SK-N-MC (cell line): ENCODE results near the gene ALDOA.

Source experiments
- DNase-seq: peaks from one replicate; pipeline ENCODE4 v3.0.0-alpha.2; 2011; ENCODE audit warnings: low read depth, low spot score
- H3K27ac ChIP-seq: fragments of 200-600 bp; sonication (generic); 2 replicates; pipeline ENCODE4 v1.5.1; 2016; ENCODE audit warnings: mixed run types
- H3K36me3 ChIP-seq: fragments of 200-600 bp; sonication (generic); 2 replicates; pipeline ENCODE4 v1.6.1; 2017; ENCODE audit warnings: antibody characterized with exemption, low read length, mixed read lengths; ENCODE audit not compliant: insufficient read depth
- H3K4me3 ChIP-seq: fragments of 200-600 bp; sonication (generic); 2 replicates; pipeline ENCODE4 v1.5.1; 2016
- H3K9ac ChIP-seq: fragments of 200-600 bp; sonication (generic); 2 replicates; pipeline ENCODE4 v1.8.0; 2017; ENCODE audit warnings: mixed run types, mixed read lengths; ENCODE audit not compliant: insufficient read length
- H3K9me3 ChIP-seq: fragments of 200-600 bp; sonication (generic); 2 replicates; pipeline ENCODE4 v1.6.1; 2017; ENCODE audit warnings: low read depth, mild to moderate bottlenecking, antibody characterized with exemption, low read length, moderate library complexity, mixed read lengths
- EZH2 ChIP-seq: fragments of 200-600 bp; sonication (generic); IDR thresholded peaks from one replicate; pipeline ENCODE4 v1.6.1; 2017; ENCODE audit warnings: antibody characterized with exemption
- FOXP2 ChIP-seq: optimal IDR thresholded peaks from 2 replicates; pipeline ENCODE3; 2011; ENCODE audit warnings: mild to moderate bottlenecking, moderate library complexity; ENCODE audit not compliant: insufficient read depth; ENCODE audit errors: extremely low read length, control extremely low read depth
- POLR2AphosphoS5 ChIP-seq: IDR thresholded peaks from 2 replicates; pipeline ENCODE4 v1.6.1; 2012; ENCODE audit warnings: mild to moderate bottlenecking, low read depth, low read length, borderline replicate concordance

ALDOA gene

GRCh38 chr16:30053376-30054015 is 12.1 kb upstream of the ALDOA start:
- Histone ChIP-seq H3K27ac (peak overlapping the region; percentile 89), H3K9me3 (no peaks in the 10 kb centered on the region), H3K9ac (peak overlapping the region; percentile 79), H3K36me3 (peaks cover 19% of the 10 kb centered on the region; the same call in 1 of the 2 replicates), H3K4me3 (peak overlapping the region; percentile 97)
- TF ChIP-seq FOXP2, result peak; percentile 24
- 0 out of 2 replicates have a peak, but pooled peaks have one; percentile 23 for TF ChIP-seq POLR2AphosphoS5
- no peak for TF ChIP-seq EZH2
- DNase-seq, result peak; percentile 73

- no peak overlapping the region for H3K9ac ChIP-seq
- no peak overlapping the region for H3K27ac ChIP-seq
- TF ChIP-seq POLR2AphosphoS5, result no peak
- TF ChIP-seq EZH2, result no peak
- no peak for TF ChIP-seq FOXP2
- no peaks in the 10 kb centered on the region for H3K9me3 ChIP-seq
- no peak overlapping the region; the same call in 1 of the 2 replicates for H3K4me3 ChIP-seq
- peaks cover 23% of the 10 kb centered on the region; the same call in 1 of the 2 replicates for H3K36me3 ChIP-seq
- DNase-seq, result no peak
These were observed 11.1 kb upstream of the ALDOA start for GRCh38 chr16:30054451-30054850.

GRCh38 chr16:30054959-30055553 is 10.5 kb upstream of the ALDOA start:
- Histone ChIP-seq H3K27ac (no peak overlapping the region), H3K36me3 (peaks cover 29% of the 10 kb centered on the region; the same call in 1 of the 2 replicates), H3K4me3 (no peak overlapping the region), H3K9me3 (no peaks in the 10 kb centered on the region), H3K9ac (no peak overlapping the region)
- no peak for TF ChIP-seq POLR2AphosphoS5
- no peak for TF ChIP-seq EZH2
- TF ChIP-seq FOXP2, result no peak
- DNase-seq, result no peak

- Histone ChIP-seq H3K9ac (no peak overlapping the region), H3K27ac (peak overlapping the region; percentile 61), H3K9me3 (no peaks in the 10 kb centered on the region), H3K36me3 (peaks cover 31% of the 10 kb centered on the region; the same call in 1 of the 2 replicates), H3K4me3 (no peak overlapping the region)
- no peak for DNase-seq
- TF ChIP-seq FOXP2 (no peak), EZH2 (no peak), POLR2AphosphoS5 (no peak)
These were observed 5.2 kb upstream of the ALDOA start for GRCh38 chr16:30060346-30060745.

GRCh38 chr16:30060836-30061554 is 4.6 kb upstream of the ALDOA start:
- H3K27ac ChIP-seq, result peak overlapping the region; percentile 61; the same call in 1 of the 2 replicates
- no peak overlapping the region for H3K9ac ChIP-seq
- DNase-seq, result no peak
- no peak overlapping the region for H3K4me3 ChIP-seq
- no peaks in the 10 kb centered on the region for H3K9me3 ChIP-seq
- peaks cover 28% of the 10 kb centered on the region; the same call in 1 of the 2 replicates for H3K36me3 ChIP-seq
- TF ChIP-seq POLR2AphosphoS5 (no peak), EZH2 (no peak)

- TF ChIP-seq POLR2AphosphoS5, result no peak
- TF ChIP-seq FOXP2, result no peak
- no peak for TF ChIP-seq EZH2
- Histone ChIP-seq H3K9ac (peak overlapping the region; percentile 90), H3K27ac (peak overlapping the region; percentile 97)
These were observed 2.2 kb upstream of the ALDOA start for GRCh38 chr16:30063278-30063892.

GRCh38 chr16:30063893-30064728 is 1.4 kb upstream of the ALDOA start:
- Histone ChIP-seq H3K9me3 (no peaks in the 10 kb centered on the region), H3K4me3 (peak overlapping the region; percentile 94), H3K9ac (peak overlapping the region; percentile 90), H3K36me3 (peaks cover 37% of the 10 kb centered on the region), H3K27ac (peak overlapping the region; percentile 97)
- no peak for DNase-seq
- TF ChIP-seq POLR2AphosphoS5 (peak; percentile 66), EZH2 (no peak), FOXP2 (no peak)

More at GRCh38 chr16:30063278-30063892, 2.2 kb upstream of the ALDOA start:
- H3K4me3 ChIP-seq, result peak overlapping the region; percentile 94
- peaks cover 34% of the 10 kb centered on the region for H3K36me3 ChIP-seq
- H3K9me3 ChIP-seq, result no peaks in the 10 kb centered on the region
- DNase-seq, result no peak
